ENCODE measurements around the gene BMPR1A.

GRCh38 chr10:86828145-86828544 lies 71.7 kb downstream of the BMPR1A start:
- TF ChIP-seq POLR2A (IDR thresholded peaks at IDR 0.05) (no peak), CTCF (IDR thresholded peaks at IDR 0.05) (no peak)

Measured in body of pancreas (tissue), 4 donors.